GM18526 (cell line): ENCODE measurements around the gene PSMC4.

Experiments used
- POLR2A ChIP-seq: IDR thresholded peaks from 3 replicates; pipeline ENCODE4 v1.6.1; 2011; ENCODE audit not compliant: insufficient read length; ENCODE audit errors: extremely low read depth

Gene PSMC4

DNA sequence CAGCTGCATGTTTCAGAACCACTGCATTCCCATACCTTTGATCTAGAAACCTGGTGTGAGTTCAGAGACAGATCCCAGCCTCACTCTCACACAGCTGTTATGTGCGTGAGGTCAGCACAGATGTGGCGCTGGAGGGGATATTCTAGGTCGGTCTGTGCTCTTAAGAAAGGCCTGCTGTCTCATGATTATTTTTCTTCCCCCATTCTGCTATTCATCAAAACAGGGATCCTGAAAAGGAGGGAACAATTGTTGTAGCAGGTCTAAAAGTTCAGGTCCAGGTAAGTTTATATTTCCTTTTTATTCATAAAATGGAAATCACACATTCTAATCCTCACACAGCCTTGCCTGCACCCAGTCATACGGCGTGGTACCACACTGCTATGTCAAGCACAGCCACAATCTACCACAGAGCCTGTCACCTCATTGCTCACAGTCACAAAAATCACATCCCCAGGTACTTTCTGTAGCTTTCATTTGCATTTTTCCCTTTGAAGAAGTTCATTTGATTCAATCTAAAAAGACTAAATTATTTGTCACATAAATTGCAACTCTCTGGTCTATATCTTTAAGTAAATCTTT is 26.8 kb downstream of the PSMC4 start:
- TF ChIP-seq POLR2A = no peak

DNA sequence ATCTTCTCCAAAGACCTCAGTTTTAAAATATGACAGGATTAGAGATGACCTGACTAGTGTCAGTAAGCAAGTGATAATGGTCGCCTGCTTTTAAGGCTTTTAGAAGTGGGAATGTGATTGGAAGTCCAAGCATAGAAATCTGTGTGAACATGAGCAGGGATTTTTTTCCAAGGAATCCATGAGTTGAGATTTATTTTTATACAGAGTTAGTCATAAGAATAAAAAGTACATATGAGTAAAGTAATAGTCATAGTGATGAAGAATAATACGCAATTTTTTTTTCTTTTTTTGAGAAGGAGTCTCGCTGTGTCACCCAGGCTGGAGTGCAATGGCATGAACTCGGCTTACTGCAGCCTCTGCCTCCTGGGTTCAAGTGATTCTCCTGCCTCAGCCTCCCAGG is 27.5 kb downstream of the PSMC4 start:
- no peak for TF ChIP-seq POLR2A

DNA sequence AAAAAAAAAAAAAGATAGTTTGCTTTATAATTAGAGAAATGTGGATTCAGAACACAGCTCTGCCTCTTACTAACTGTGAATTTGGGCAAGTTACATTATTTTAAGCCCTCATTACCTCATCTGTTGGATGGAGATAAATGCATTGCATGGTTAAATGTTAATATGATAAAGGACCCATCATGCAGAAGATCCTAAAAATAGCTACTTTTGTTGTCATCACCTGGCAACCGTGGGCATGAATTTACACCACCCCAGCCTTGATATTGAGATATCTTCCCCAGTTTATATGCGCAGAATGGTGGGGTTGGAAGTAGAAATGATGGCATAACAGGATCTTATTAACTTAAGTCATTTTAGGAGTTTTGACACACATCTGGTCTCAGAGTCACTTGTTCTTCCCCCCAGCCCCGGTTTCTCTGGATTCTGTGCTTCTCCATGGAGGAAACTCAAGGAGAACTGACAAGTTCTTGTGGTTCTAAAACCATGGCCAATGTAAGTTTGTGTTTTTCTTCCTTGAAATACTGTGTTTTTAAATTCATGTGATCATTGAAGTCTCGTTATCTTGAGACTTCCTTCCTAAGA is 34.8 kb downstream of the PSMC4 start:
- no peak for TF ChIP-seq POLR2A

DNA sequence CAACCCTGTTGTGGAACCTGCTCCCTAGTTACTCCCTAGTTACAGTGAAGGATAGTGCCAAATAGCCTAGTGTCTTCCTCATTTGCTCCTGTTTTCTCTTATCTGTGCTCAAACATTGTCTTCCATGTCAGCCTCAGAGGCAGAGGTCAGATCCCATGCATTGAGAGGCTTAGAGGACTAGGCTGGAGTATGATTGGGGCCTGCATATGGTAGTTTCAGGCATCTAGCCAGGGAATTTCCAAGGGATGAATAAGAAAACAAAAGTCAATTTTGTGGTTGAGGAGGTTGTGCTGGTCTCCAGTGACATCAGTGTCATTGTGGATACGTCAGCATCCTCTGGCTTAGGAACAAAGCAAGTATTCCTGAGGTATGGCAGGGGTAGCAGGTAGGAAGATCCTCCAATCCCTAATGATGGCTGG is 35.3 kb downstream of the PSMC4 start:
- no peak for TF ChIP-seq POLR2A

DNA sequence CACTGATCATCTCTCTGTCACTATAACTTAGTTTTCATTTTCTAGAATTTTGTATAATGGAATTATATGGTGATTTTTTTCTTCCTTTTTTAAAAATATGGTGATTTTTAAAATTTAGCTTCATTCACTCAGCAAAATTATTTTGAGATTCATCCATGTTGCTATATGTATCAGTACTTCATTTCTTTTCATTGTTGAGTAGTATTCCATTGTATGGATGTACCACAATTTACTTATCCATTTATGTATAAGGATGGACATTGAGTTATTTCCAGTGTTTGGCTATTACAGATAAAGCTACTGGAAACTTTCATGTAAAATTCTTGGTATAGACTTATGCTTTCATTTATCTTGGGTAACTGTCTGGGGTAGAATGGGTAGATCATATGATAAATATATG is 38.7 kb downstream of the PSMC4 start:
- no peak for TF ChIP-seq POLR2A

DNA sequence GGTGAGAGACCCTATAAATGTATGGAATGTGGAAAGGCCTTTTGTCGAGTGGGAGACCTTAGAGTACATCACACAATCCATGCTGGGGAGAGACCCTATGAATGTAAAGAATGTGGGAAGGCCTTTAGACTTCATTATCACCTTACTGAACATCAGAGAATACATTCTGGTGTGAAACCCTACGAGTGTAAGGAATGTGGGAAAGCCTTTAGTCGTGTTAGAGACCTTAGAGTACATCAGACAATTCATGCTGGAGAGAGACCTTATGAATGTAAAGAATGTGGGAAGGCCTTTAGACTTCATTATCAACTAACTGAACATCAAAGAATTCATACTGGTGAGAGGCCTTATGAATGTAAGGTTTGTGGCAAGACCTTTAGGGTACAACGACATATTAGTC is 43.0 kb downstream of the PSMC4 start:
- no peak for TF ChIP-seq POLR2A

DNA sequence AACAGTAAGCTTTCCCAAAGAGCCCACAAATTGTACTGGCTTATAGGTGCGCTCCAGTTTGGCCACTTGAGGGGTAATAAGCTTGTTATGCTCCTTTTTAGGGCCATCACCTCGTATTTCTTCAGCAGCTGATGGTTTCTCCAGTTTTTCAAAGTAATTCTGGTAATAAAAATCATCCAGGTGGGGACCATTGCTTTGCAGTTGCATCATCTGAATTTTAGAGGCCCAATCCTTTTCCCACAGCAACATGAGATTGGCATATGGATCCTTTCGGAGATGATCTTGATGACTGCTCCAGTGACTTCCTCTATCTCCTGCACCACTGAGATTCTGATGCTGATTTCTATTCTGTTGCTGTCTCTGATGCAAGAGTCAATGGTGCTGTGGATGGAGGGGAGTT is 53.0 kb downstream of the PSMC4 start:
- no peak for TF ChIP-seq POLR2A

DNA sequence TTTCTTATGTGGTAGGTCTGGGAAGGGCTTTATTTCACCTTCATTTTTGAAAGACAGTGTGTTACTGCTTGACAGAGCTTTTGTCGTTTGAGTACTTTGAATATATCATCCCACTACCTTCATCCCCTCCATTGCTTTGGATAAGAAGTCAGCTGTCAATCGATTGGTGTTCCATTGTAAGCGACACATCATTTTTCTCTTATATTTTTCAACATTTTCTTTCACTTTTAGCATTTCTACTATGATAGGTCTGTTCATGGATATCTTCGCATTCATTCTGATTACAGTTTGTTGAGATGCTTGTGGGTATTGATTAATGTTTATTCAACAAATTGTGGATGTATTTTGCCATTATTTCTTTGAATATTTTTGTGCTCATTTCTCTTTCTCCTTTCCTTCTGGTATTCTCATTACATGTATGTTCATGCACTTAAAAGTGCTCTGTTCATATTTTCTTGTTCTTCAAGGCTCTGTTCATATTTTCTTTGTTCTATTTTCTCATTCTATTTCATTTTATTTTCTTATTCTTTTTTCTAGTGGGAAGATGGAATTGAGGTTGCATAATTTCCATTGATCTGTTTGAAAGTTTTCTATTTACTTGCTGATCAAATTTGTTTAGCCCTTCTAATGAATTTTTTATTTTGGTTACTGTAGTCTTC is 55.1 kb downstream of the PSMC4 start:
- no peak for TF ChIP-seq POLR2A

DNA sequence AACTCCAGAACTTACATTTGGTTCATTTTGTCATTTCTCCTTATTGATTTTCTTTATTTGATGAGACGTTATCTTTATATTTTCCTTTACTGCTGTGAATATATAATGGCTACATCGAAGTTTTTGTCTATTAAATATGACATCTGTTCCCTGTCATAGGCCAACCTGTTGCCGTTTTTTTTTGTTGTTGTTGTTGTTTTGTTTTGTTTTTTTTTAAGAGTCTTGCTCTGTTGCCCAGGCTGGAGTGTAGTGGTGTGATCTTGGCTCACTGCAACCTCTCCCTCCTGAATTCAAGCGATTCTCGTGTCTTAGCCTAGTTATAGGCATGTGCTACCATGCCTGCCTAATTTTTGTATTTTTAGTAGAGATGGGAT is 55.6 kb downstream of the PSMC4 start:
- no peak for TF ChIP-seq POLR2A
